K562 (cell line): ENCODE data around the gene SLC4A1. TPM values are rescaled to one million over a fixed set of nuclear protein-coding genes. Genes with fewer than 3 reads are reported as not detected.
A peak's percentile ranks its signal among the peaks of the same experiment; 100 is the strongest.

Source experiments
- ATAC-seq: fragments of 200-7000 bp; cut with Tn5 transposase; 3 replicates; pipeline ENCODE4 v1.9.1; 2020; ENCODE audit warnings: moderate library complexity
- BruUV-seq: library from RNA; stranded (reverse); fragments of 400-500 nt; replicated peaks from 2 replicates; lab custom pipeline; 2021; lab: Mats Ljungman, UMichigan
- CTCF ChIA-PET: fragments of 300-600 bp; formaldehyde crosslinking; extraction: SDS; loops from one replicate; lab custom pipeline; 2021; ENCODE audit warnings: low intra/inter-chr PET ratio; lab: Yijun Ruan, JAX
- POLR2A ChIA-PET: fragments of 300-600, 350-650 bp; sonication (Branson Sonifier 250); formaldehyde crosslinking; extraction: SDS; loops from one replicate; lab custom pipeline; 2021; ENCODE audit warnings: antibody characterized with exemption, inconsistent platforms; lab: Yijun Ruan, JAX
- DNase-seq, 4 experiments: peaks; one replicate each; pipeline versions ENCODE4 v3.0.0 to v3.0.0-alpha.2; 2011 to 2018; ENCODE audit warnings: low spot score in 3 of 4, mixed read lengths in 3 of 4; ENCODE audit errors: extremely low read depth in 1 of 4
- FAIRE-seq: peaks from 2 replicates; lab custom pipeline; 2011; peaks lifted over from hg19 to GRCh38; lab: Jason Lieb, UNC
- H2AFZ ChIP-seq: 2 replicates; pipeline ENCODE4 v1.6.0; 2011; ENCODE audit warnings: low read depth, low read length, control low read depth, inconsistent platforms
- H3K27ac ChIP-seq: fragments of 200-600 bp; 3 replicates; pipeline ENCODE4 v1.8.0; 2011; ENCODE audit warnings: low read depth, mild to moderate bottlenecking, control low read depth, inconsistent platforms, low read length, moderate library complexity, mixed read lengths; ENCODE audit errors: extremely low read depth
- H3K27me3 ChIP-seq, 2 experiments: fragments of 300-600 bp in 1 of 2; 2 replicates in 1 of 2; 3 replicates in 1 of 2; pipeline versions ENCODE4 v1.6.0 to v1.8.0; 2011; ENCODE audit warnings: inconsistent platforms in 2 of 2, low read length in 2 of 2, mild to moderate bottlenecking in 1 of 2, mixed read lengths in 1 of 2, moderate library complexity in 1 of 2; ENCODE audit not compliant: control insufficient read depth in 2 of 2, insufficient read depth in 2 of 2
- H3K36me3 ChIP-seq: fragments of 300-600 bp; 3 replicates; pipeline ENCODE4 v1.8.0; 2011; ENCODE audit warnings: mild to moderate bottlenecking, low read length, inconsistent platforms; ENCODE audit not compliant: control insufficient read depth, insufficient read depth
- H3K4me1 ChIP-seq, 2 experiments: fragments of 200-600 bp in 1 of 2; replicated peaks in 1 of 2; 2 replicates in 1 of 2; 3 replicates in 1 of 2; pipeline versions ENCODE4 v1.5.1 to v1.8.0; 2011; ENCODE audit warnings: inconsistent platforms in 2 of 2, low read length in 2 of 2, mild to moderate bottlenecking in 1 of 2, mixed read lengths in 1 of 2, moderate library complexity in 1 of 2; ENCODE audit not compliant: control insufficient read depth in 2 of 2, insufficient read depth in 2 of 2
- H3K4me2 ChIP-seq: 2 replicates; pipeline ENCODE4 v1.6.1; 2011; ENCODE audit warnings: low read length, control low read depth, inconsistent platforms, mixed read lengths; ENCODE audit not compliant: insufficient read depth
- H3K4me3 ChIP-seq: fragments of 200-600 bp; sonication (generic), shearing (Covaris generic); 2 replicates; pipeline ENCODE4 v1.5.1; 2016; ENCODE audit warnings: control low read depth, inconsistent platforms
- H3K79me2 ChIP-seq: fragments of 200-600 bp; 3 replicates; pipeline ENCODE4 v1.8.0; 2011; ENCODE audit warnings: low read length, inconsistent platforms; ENCODE audit not compliant: control insufficient read depth, insufficient read depth
- H3K9ac ChIP-seq, 2 experiments: 2 replicates each; pipeline versions ENCODE4 v1.6.0 to v1.6.1; 2011; ENCODE audit warnings: low read depth in 2 of 2, low read length in 2 of 2, control low read depth in 1 of 2, inconsistent platforms in 1 of 2, mild to moderate bottlenecking in 1 of 2, mixed read lengths in 1 of 2; ENCODE audit not compliant: insufficient read depth in 1 of 2
- H3K9me1 ChIP-seq: one replicate; pipeline ENCODE4 v1.6.0; 2011; ENCODE audit warnings: inconsistent platforms, mild to moderate bottlenecking, low read length, moderate library complexity; ENCODE audit not compliant: control insufficient read depth, insufficient read depth
- H3K9me3 ChIP-seq: replicated peaks from 2 replicates; pipeline ENCODE4 v1.5.1; 2011; ENCODE audit warnings: low read depth, low read length, inconsistent platforms; ENCODE audit not compliant: control insufficient read depth, insufficient read depth
- H4K20me1 ChIP-seq: replicated peaks from 2 replicates; pipeline ENCODE4 v1.6.1; 2011; ENCODE audit warnings: low read length, inconsistent platforms, mixed read lengths; ENCODE audit not compliant: control insufficient read depth, insufficient read depth
- BRCA1 ChIP-seq, 2 experiments: fragments of 450-650 bp in 1 of 2; sonication (generic) in 1 of 2; formaldehyde crosslinking in 1 of 2; IDR thresholded peaks; 2 replicates each; pipeline versions ENCODE4 v1.5.0 to v1.6.1; 2017 to 2020; ENCODE audit warnings: mild to moderate bottlenecking in 1 of 2, missing genetic modification reagents in 1 of 2
- CHD2 ChIP-seq: IDR thresholded peaks from 2 replicates; pipeline ENCODE4 v1.6.1; 2011; ENCODE audit warnings: low read depth, low read length
- FOXP1 ChIP-seq: sonication (generic); formaldehyde crosslinking; IDR thresholded peaks from 2 replicates; pipeline ENCODE4 v1.8.0; 2022; ENCODE audit warnings: mild to moderate bottlenecking, missing genetic modification reagents
- FOXP4 ChIP-seq: sonication (generic); formaldehyde crosslinking; IDR thresholded peaks from 2 replicates; pipeline ENCODE4 v1.8.0; 2022; ENCODE audit warnings: mild to moderate bottlenecking, missing genetic modification reagents, borderline replicate concordance
- HMG20A ChIP-seq: fragments of 450-650 bp; formaldehyde crosslinking; conservative IDR thresholded peaks from 2 replicates; pipeline ENCODE4 v1.4.0; 2020; ENCODE audit warnings: mild to moderate bottlenecking, mixed read lengths
- MAX ChIP-seq: sonication (generic); formaldehyde crosslinking; IDR thresholded peaks from 2 replicates; pipeline ENCODE4 v1.9.0; 2022; ENCODE audit warnings: mild to moderate bottlenecking, missing genetic modification reagents
- MCM3 ChIP-seq: fragments of 450-650 bp; IDR thresholded peaks from 2 replicates; pipeline ENCODE4 v1.6.1; 2016
- NRF1 ChIP-seq, 2 experiments: fragments of 450-650 bp; IDR thresholded peaks in 1 of 2; conservative IDR thresholded peaks in 1 of 2; 2 replicates each; pipeline ENCODE4 v1.6.1; 2014; ENCODE audit warnings: mild to moderate bottlenecking in 2 of 2
- POLR2G ChIP-seq: fragments of 200-400 bp; formaldehyde crosslinking; IDR thresholded peaks from 2 replicates; pipeline ENCODE4 v1.6.1; 2017; ENCODE audit warnings: low read depth, mild to moderate bottlenecking, antibody characterized with exemption, low read length, moderate library complexity
- SMAD2 ChIP-seq: fragments of 150-350 bp; IDR thresholded peaks from 2 replicates; pipeline ENCODE4 v1.6.1; 2014; ENCODE audit warnings: low read depth, mild to moderate bottlenecking, low read length
- TGIF2 ChIP-seq: sonication (generic); formaldehyde crosslinking; IDR thresholded peaks from 2 replicates; pipeline ENCODE4 v1.8.1; 2022; ENCODE audit warnings: mild to moderate bottlenecking, missing genetic modification reagents, moderate library complexity
- USF2 ChIP-seq: sonication (generic); formaldehyde crosslinking; IDR thresholded peaks from 2 replicates; pipeline ENCODE4 v1.5.0; 2020; ENCODE audit warnings: missing genetic modification reagents
- YBX1 ChIP-seq: fragments of 450-650 bp; IDR thresholded peaks from 2 replicates; pipeline ENCODE4 v1.7.1; 2016; ENCODE audit warnings: mild to moderate bottlenecking
- ZNF146 ChIP-seq: IDR thresholded peaks from one replicate; pipeline ENCODE4 v1.6.1; 2018; ENCODE audit warnings: missing compliant biosample characterization; ENCODE audit not compliant: unreplicated experiment
- ZNF75A ChIP-seq: fragments of 450-650 bp; formaldehyde crosslinking; IDR thresholded peaks from 2 replicates; pipeline ENCODE4 v1.4.0; 2020; ENCODE audit warnings: mild to moderate bottlenecking
- ZZZ3 ChIP-seq: fragments of 450-650 bp; IDR thresholded peaks from 2 replicates; pipeline ENCODE4 v1.6.1; 2016; ENCODE audit warnings: antibody characterized with exemption, mild to moderate bottlenecking, moderate library complexity
- WGBS: fragments of 100-300 bp; shearing (Covaris generic); methylation state at CpG from one replicate; pipeline ENCODE4 v1.1.6; 2016; ENCODE audit warnings: low coverage, mixed read lengths; ENCODE audit not compliant: insufficient coverage; ENCODE audit errors: missing lambda C conversion rate; 5-methylcytosine and 5-hydroxymethylcytosine counted together
- in situ Hi-C: fragments of 300-500 bp; cut with MboI; formaldehyde crosslinking; loops from 4 replicates; pipeline ENCODE4 v1.15.0; 2018; ENCODE audit warnings: inconsistent platforms, mixed read lengths
- intact Hi-C: fragments of 100-400 bp; cut with micrococcal nuclease; formaldehyde crosslinking; loops from 2 replicates; pipeline ENCODE4 v1.14.2; 2022
- polyA plus RNA-seq, 8 experiments: library from polyadenylated mRNA; depleted of rRNA in 4 of 8; stranded (reverse) in 5 of 8; unstranded in 3 of 8; fragments of >200 nt; fragmentation: Nextera tagmentation in 2 of 8; fragmentation: Illumina TruSeq in 1 of 8; extraction: Ambion mirVana in 2 of 8; extraction: Trizol in 1 of 8; gene quantifications; 2 replicates each; pipeline versions ENCODE4 v1.2.1 to v1.2.3, GENCODE V29; 2011 to 2014; ENCODE audit warnings: inconsistent platforms in 1 of 8, missing spikeins in 1 of 8
- total RNA-seq, 7 experiments: library from RNA; depleted of rRNA in 6 of 7; stranded (reverse); fragments of >200 nt in 6 of 7; fragmentation: Illumina TruSeq in 2 of 7; extraction: Trizol in 2 of 7; gene quantifications; 2 replicates each; pipeline versions ENCODE4 v1.2.1 to v1.2.3, GENCODE V29; 2011 to 2021; ENCODE audit warnings: low replicate concordance in 1 of 7
- TF ChIP-seq, protein P1 (sequence below): sonication (generic); formaldehyde crosslinking; IDR thresholded peaks from 2 replicates; pipeline ENCODE4 v1.8.0; 2022; ENCODE audit warnings: missing genetic modification reagents, mild to moderate bottlenecking, moderate library complexity, borderline replicate concordance

The SLC4A1 gene
- total and polyA plus RNA-seq, 9 of the 15 experiments (the other 6 are each of a cell fraction or from before 2014, with no cell fraction given), result 0.14 to 1.00 (median 0.53) TPM

DNA sequence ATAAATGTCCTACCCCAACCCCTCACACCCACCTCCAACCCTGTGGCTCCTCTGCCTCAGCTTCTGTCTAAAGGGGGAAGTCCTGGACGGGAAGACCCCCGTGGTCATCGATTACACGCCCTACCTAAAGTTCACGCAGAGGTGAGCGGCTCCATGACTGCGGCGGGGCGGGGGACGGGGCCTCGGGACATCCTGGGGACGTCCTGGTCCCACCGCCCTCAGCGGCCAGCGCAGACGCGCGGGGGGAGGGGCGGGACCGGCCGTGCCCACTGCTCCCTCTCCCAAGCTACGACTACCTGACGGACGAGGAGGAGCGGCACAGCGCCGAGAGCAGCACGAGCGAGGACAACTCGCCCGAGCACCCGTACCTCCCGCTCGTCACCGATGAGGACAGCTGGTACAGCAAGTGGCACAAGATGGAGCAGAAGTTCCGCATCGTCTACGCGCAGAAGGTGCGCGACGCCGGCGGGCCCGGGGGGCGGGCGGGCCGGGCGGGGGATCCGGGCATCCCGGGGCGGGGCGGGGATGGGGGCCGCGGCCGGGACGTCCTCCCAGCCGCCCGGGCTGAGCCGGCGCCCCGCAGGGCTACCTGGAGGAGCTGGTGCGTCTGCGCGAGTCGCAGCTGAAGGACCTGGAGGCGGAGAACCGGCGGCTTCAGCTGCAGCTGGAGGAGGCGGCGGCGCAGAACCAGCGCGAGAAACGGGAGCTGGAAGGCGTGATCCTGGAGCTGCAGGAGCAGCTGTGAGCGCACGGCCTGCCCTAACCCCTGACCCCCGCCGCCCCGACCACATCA, 47.1 kb upstream of the SLC4A1 start:
- no peak for FAIRE-seq
- WGBS, result 5% methylated on average over 31 of the region's 81 CpGs
- Histone ChIP-seq H2AFZ (no peak overlapping the region), H4K20me1 (peaks cover 8% of the 10 kb centered on the region; the same call in 1 of the 2 replicates), H3K4me2 (peak overlapping the region; percentile 58), H3K27ac (no peak overlapping the region), H3K79me2 (no peaks in the 10 kb centered on the region), H3K9me1 (peaks cover 6% of the 10 kb centered on the region), H3K4me3 (no peak overlapping the region; the same call in 1 of the 2 replicates), H3K9ac (peak overlapping the region in 1 of 2 experiments; percentile 72; a peak in 2 of 4 replicates), H3K9me3 (no peaks in the 10 kb centered on the region), H3K27me3 (peaks cover 3 to 38% of the 10 kb centered on the region in 2 experiments; a peak in 4 of 5 replicates), H3K4me1 (peaks cover 5 to 47% of the 10 kb centered on the region in 2 experiments; a peak in 3 of 5 replicates), H3K36me3 (peaks cover 15% of the 10 kb centered on the region; the same call in 2 of the 3 replicates)
- BruUV-seq, result no TSS peak
- POLR2A ChIA-PET, result interaction anchor here (1.1 kb wide), 1 partner anchor 10 kb away, joined by 9 read pairs; the partner anchor contains the start of gene SLC25A39
- intact Hi-C loops (no loop called here), in situ Hi-C loops (no loop called here)
- peak; percentile 34 for ATAC-seq
- peak; percentile 48 to 62 (median 58) for DNase-seq
- CTCF ChIA-PET, result no interaction called here
- TF ChIP-seq HMG20A (no peak), YBX1 (no peak), MAX (CRISPR knock-in tag) (no peak), TGIF2 (CRISPR knock-in tag) (no peak), ZNF146 (CRISPR knock-in tag) (no peak), BRCA1 (IDR thresholded peaks at IDR 0.05) (no peak), BRCA1 (CRISPR knock-in tag; IDR thresholded peaks at IDR 0.05) (no peak), ZNF75A (no peak), NRF1 (conservative IDR thresholded peaks at IDR 0.05 in 1 of 2, IDR thresholded peaks at IDR 0.05 in 1 of 2) (peak; percentile 22 to 31; a peak in 2 of 4 replicates), ZZZ3 (no peak), CHD2 (peak; percentile 80), MCM3 (no peak), FOXP1 (CRISPR knock-in tag) (no peak), FOXP4 (CRISPR knock-in tag) (no peak), USF2 (CRISPR knock-in tag) (no peak), SMAD2 (no peak), POLR2G (0 out of 2 replicates have a peak, but pooled peaks have one; percentile 11)
- TF ChIP-seq, protein P1, sequence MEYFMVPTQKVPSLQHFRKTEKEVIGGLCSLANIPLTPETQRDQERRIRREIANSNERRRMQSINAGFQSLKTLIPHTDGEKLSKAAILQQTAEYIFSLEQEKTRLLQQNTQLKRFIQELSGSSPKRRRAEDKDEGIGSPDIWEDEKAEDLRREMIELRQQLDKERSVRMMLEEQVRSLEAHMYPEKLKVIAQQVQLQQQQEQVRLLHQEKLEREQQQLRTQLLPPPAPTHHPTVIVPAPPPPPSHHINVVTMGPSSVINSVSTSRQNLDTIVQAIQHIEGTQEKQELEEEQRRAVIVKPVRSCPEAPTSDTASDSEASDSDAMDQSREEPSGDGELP (CRISPR knock-in tag), result peak; percentile 78
